GM19099 (cell line): Measurements from ENCODE around the gene ZFP90.

Experiments used
- POLR2A ChIP-seq: IDR thresholded peaks from 3 replicates; pipeline ENCODE4 v1.6.1; 2011; ENCODE audit warnings: low read depth; ENCODE audit not compliant: insufficient read length; ENCODE audit errors: extremely low read depth

Gene ZFP90

GRCh38 chr16:68533937-68534336 is 5.2 kb upstream of the ZFP90 start:
- no peak for TF ChIP-seq POLR2A

- no peak for TF ChIP-seq POLR2A
Observed at GRCh38 chr16:68535331-68535730, 3.8 kb upstream of the ZFP90 start.

- TF ChIP-seq POLR2A: no peak
Observed at GRCh38 chr16:68539711-68540239, 684 bp downstream of the ZFP90 start.

GRCh38 chr16:68548947-68549346 is 9.9 kb downstream of the ZFP90 start:
- TF ChIP-seq POLR2A: no peak

- no peak for TF ChIP-seq POLR2A
Observed at GRCh38 chr16:68553186-68553585, 14.1 kb downstream of the ZFP90 start.

GRCh38 chr16:68563631-68564381 is 24.7 kb downstream of the ZFP90 start:
- TF ChIP-seq POLR2A: no peak

- TF ChIP-seq POLR2A: no peak
Observed at GRCh38 chr16:68564382-68564985, 25.4 kb downstream of the ZFP90 start.

GRCh38 chr16:68574479-68574878 is 35.4 kb downstream of the ZFP90 start:
- no peak for TF ChIP-seq POLR2A

- TF ChIP-seq POLR2A: no peak
Observed at GRCh38 chr16:68575082-68575481, 36.0 kb downstream of the ZFP90 start.

- no peak for TF ChIP-seq POLR2A
Observed at GRCh38 chr16:68577352-68577853, 38.3 kb downstream of the ZFP90 start.

- TF ChIP-seq POLR2A: no peak
Observed at GRCh38 chr16:68590201-68590994, 51.3 kb downstream of the ZFP90 start.

GRCh38 chr16:68592466-68593337 is 53.6 kb downstream of the ZFP90 start:
- no peak for TF ChIP-seq POLR2A

- TF ChIP-seq POLR2A: no peak
Observed at GRCh38 chr16:68596266-68596665, 57.2 kb downstream of the ZFP90 start.

GRCh38 chr16:68599586-68599985 is 60.5 kb downstream of the ZFP90 start:
- no peak for TF ChIP-seq POLR2A
